ENCODE measurements around the gene TENM3. TPM values are rescaled to one million over a fixed set of nuclear protein-coding genes. Genes with fewer than 3 reads are reported as not detected.

TENM3 gene
- total RNA-seq, 4 donors from 2014 or later: 5.9 to 61.5 (median 24.6) TPM

DNA sequence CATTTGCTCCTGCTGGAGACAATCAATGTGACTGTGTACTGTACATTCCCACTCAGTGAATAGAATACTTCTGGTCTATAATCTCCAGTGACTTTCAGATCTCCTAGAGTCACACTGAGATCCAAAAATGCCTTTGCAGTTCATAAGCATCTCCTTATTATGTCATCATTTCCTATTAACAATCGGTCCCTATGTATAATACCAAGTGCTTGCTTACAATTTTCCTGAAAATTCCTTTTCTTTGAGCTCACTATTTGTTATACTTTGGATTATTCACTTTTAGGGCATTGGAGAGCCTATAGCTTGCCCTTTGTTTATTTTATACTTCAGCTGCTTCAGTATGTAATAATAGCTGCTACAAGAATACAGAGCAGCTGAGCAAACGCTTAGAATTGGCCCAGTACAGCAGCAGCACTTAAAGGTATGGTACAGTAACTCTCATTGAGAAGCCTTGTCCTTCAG lies 361.0 kb downstream of the TENM3 start:
- Histone ChIP-seq H3K27me3 (no peaks in the 10 kb centered on the region), H3K9me3 (peaks cover 0 to 2% of the 10 kb centered on the region in 2 donors), H3K27ac (no peak overlapping the region), H3K4me3 (no peak overlapping the region), H3K4me1 (no peaks in the 10 kb centered on the region), H3K36me3 (no peaks in the 10 kb centered on the region)
- DNase-seq: no peak
- TF ChIP-seq, protein P1, sequence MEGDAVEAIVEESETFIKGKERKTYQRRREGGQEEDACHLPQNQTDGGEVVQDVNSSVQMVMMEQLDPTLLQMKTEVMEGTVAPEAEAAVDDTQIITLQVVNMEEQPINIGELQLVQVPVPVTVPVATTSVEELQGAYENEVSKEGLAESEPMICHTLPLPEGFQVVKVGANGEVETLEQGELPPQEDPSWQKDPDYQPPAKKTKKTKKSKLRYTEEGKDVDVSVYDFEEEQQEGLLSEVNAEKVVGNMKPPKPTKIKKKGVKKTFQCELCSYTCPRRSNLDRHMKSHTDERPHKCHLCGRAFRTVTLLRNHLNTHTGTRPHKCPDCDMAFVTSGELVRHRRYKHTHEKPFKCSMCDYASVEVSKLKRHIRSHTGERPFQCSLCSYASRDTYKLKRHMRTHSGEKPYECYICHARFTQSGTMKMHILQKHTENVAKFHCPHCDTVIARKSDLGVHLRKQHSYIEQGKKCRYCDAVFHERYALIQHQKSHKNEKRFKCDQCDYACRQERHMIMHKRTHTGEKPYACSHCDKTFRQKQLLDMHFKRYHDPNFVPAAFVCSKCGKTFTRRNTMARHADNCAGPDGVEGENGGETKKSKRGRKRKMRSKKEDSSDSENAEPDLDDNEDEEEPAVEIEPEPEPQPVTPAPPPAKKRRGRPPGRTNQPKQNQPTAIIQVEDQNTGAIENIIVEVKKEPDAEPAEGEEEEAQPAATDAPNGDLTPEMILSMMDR (IDR thresholded peaks at IDR 0.05): no peak
- no peak for TF ChIP-seq POLR2A (IDR thresholded peaks at IDR 0.05)
- intact Hi-C loops (cut with DNase I; ENCODE audit: low total_unique reads): no loop called here

DNA sequence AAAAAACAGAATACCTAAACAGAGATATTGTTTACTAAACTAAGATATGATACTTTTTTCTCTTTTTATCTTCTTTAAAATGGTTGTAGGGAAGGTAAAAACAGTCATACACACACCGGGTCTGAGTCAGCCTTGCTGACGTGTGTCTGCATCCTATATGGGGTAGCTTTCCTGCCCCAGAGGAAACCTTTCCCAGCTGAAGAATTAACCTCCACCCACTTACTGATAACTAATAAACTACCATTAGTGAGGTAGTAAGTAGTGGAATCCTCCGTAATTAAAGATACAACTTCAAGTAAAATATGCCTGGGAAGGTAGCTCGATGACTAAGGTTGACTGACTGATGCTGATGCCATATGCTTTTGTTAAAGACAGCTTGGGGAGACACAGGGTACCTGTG lies 361.8 kb downstream of the TENM3 start:
- no peak for DNase-seq
- intact Hi-C loops (cut with DNase I; ENCODE audit: low total_unique reads): no loop called here

DNA sequence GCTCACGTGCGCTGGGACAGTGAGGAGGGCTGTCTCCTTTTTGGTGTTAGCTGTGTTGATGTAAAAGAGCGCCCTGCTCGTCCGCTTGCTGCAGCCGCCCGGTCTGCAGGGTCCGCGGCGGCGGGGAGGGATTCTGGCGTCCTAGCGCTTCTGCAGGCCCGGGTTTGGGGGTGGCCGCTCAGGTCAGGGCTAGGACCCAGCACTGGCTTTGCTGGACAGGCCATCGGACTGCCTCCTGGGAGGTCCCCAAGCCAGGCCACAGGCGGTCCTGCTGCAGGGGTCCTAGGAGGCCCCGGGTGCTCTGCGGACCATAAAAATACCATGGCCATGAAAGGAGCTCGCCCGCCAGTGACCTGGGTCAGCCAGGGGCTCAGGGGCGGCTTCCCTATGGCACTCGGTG lies 365.3 kb downstream of the TENM3 start:
- DNase-seq: no peak
- no peak overlapping the region for H3K4me3 ChIP-seq
- TF ChIP-seq, protein P1 (IDR thresholded peaks at IDR 0.05): no peak
- no peak for TF ChIP-seq POLR2A (IDR thresholded peaks at IDR 0.05)
- peaks cover 0 to 2% of the 10 kb centered on the region in 2 donors for H3K9me3 ChIP-seq
- H3K27ac ChIP-seq: no peak overlapping the region
- no peaks in the 10 kb centered on the region for H3K27me3 ChIP-seq
- H3K4me1 ChIP-seq: no peaks in the 10 kb centered on the region
- intact Hi-C loops (cut with DNase I; ENCODE audit: low total_unique reads): no loop called here
- no peaks in the 10 kb centered on the region for H3K36me3 ChIP-seq

More for the DNA sequence above, 361.8 kb downstream of the TENM3 start:
- Histone ChIP-seq H3K27me3 (no peaks in the 10 kb centered on the region), H3K27ac (no peak overlapping the region), H3K4me3 (no peak overlapping the region), H3K9me3 (peaks cover 0 to 2% of the 10 kb centered on the region in 2 donors), H3K36me3 (no peaks in the 10 kb centered on the region), H3K4me1 (no peaks in the 10 kb centered on the region)
- TF ChIP-seq, protein P1 (IDR thresholded peaks at IDR 0.05): no peak
- no peak for TF ChIP-seq POLR2A (IDR thresholded peaks at IDR 0.05)

DNA sequence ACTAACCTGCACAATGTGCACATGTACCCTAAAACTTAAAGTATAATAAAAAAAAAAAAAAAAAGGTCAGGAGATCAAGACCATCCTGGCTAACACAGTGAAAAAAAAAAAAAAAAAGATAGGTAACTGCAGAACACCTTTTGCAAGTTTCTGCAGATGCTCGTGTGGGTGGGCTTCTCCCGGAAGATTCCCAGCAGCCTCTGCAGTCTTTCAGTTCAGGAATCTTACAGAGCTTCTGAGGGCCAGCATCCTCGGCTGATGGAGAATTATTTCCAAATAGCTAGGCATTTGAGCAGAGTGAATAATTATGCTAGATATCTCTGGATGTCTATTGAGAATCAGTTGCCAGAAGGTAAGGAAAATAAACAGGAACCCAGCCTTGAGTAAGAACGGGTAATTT lies 373.3 kb downstream of the TENM3 start:
- no peak for DNase-seq
- no peaks in the 10 kb centered on the region for H3K27me3 ChIP-seq
- no peaks in the 10 kb centered on the region for H3K36me3 ChIP-seq
- intact Hi-C loops (cut with DNase I; ENCODE audit: low total_unique reads): no loop called here
- TF ChIP-seq POLR2A (IDR thresholded peaks at IDR 0.05): no peak
- TF ChIP-seq, protein P1 (IDR thresholded peaks at IDR 0.05): no peak
- H3K4me1 ChIP-seq: no peaks in the 10 kb centered on the region
- H3K4me3 ChIP-seq: no peak overlapping the region
- no peak overlapping the region for H3K27ac ChIP-seq
- no peaks in the 10 kb centered on the region for H3K9me3 ChIP-seq

DNA sequence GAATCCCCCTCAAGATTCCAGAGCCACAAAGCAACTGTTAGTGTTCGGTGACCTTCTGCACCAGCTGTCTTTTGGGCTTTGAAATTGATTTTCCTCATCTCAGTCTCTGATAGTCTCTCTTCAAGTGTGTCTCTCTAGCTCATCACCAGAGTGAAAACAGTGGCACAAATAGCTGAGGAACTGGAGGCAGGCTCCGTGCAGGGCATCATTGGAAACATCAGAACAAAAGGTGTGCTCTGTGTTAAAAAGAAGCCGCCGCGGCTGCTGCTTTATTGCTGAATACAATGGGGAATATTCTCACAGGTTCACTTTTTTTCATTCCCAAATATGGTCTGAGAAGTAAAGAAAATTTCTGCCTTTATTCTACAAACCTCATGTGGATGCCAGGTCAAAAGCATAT lies 376.5 kb downstream of the TENM3 start:
- Histone ChIP-seq H3K4me3 (no peak overlapping the region), H3K27me3 (no peaks in the 10 kb centered on the region), H3K4me1 (no peaks in the 10 kb centered on the region), H3K27ac (no peak overlapping the region), H3K9me3 (no peaks in the 10 kb centered on the region), H3K36me3 (no peaks in the 10 kb centered on the region)
- no peak for DNase-seq
- TF ChIP-seq, protein P1 (IDR thresholded peaks at IDR 0.05): no peak
- no peak for TF ChIP-seq POLR2A (IDR thresholded peaks at IDR 0.05)
- intact Hi-C loops (cut with DNase I; ENCODE audit: low total_unique reads): no loop called here

All from uterus (tissue), 4 donors.